AG08395 (cell line): ENCODE results near the gene ZBTB48.

ENCODE experiments used
- DNase-seq: peaks from one replicate; pipeline ENCODE4 v3.0.0; 2012; ENCODE audit warnings: mixed read lengths, low spot score

Gene ZBTB48

DNA sequence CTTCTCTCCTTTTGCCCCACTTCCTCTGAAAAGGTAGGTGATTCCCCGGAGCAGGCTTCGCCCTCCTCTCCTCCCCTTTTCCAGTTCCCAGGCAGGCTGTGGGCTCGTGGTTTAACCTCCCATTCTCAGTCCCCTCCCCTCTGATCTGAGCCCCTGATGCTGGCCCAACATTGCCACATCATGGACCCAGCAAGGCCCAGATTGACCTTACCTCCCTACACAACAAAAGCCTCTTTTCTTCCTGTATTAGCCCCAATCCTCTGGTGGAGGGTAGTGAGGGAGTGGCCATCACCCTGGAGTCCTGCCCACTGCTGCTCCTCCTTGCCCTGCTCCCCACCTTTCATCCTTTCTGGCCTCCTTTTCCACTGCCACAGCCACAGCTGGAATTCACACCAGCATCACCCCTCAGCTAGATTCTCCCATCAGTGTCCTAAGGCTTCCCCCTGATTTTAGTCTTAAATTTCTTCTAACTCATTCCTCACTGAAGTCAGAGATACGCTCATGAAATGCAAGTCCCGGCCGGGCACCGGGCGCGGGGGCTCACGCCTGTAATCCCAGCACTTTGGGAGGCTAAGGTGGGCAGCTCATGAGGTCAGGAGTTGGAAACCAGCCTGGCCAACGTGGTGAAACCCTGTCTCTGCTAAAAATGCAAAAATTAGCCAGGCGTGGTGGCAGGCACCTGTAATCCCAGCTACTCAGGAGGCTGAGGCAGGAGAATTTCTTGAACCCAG, 7.0 kb upstream of the ZBTB48 start:
- DNase-seq: no peak

DNA sequence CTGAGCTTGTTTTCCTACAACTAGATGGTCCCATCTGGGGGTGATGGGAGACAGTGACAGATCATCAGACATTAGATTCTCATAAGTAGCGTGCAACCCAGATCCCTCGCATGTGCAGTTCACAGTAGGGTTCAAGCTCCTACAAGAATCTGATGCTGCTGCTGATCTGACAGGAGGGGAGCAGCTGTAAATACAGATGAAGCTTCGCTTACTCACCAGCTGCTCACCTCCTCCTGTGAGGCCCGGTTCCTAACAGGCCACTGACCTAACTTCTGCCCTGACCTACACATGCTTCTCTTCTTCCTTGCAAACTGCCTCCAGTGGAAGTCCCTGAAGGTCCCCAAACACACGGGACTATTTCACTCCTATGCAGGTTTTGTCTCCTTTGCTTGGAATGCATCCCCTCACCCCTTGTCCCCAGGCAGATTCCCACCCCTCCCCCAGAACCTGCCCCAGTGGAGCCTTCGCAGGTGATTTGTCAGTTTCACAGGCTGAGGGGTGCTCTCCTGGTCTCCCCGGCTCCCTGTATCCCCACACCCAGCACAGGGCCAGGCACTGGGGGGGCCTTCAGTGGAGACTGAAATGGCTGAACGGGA, 5.7 kb upstream of the ZBTB48 start:
- DNase-seq: no peak

DNA sequence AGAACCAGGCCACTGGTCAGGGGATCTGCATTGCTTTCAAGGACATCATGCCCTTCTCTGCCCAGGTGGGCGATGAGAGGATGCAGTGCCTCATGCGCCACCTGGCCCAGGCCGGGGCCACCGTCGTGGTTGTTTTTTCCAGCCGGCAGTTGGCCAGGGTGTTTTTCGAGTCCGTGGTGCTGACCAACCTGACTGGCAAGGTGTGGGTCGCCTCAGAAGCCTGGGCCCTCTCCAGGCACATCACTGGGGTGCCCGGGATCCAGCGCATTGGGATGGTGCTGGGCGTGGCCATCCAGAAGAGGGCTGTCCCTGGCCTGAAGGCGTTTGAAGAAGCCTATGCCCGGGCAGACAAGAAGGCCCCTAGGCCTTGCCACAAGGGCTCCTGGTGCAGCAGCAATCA, 5.0 kb upstream of the ZBTB48 start:
- DNase-seq: no peak

DNA sequence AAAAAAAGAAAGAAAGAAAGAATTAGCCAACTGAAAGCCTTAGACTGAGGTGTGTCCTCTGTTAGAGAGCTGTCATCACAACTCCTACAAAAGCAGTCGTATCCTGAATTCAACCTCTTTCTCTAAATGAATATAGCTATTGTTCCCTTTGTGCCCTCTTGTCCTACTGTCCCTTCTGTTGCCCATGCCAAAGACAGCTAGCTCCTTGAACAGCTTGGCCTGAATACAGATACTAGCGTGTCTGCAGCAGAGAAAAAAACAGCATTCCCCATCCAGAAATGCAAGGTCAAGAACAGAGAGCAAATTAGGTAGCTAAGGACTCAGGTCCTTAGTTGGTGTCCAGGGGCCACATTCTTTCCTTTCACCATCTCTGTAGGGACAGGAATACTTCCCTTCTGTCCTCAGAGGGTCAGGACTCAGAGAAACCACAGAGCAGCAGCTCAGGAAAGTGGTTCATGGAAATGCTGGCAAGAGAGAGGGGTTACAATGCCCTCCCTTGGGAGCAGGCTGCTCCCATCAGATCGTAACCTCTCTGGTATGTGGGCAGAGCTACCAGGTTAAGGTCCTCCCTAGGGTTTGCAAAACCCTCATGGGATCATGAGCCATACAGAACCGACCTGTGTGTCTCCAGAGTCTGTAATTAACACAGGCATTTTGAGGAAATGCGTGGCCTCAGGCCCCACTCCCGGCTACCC, 1.8 kb upstream of the ZBTB48 start:
- DNase-seq: peak; percentile 46

DNA sequence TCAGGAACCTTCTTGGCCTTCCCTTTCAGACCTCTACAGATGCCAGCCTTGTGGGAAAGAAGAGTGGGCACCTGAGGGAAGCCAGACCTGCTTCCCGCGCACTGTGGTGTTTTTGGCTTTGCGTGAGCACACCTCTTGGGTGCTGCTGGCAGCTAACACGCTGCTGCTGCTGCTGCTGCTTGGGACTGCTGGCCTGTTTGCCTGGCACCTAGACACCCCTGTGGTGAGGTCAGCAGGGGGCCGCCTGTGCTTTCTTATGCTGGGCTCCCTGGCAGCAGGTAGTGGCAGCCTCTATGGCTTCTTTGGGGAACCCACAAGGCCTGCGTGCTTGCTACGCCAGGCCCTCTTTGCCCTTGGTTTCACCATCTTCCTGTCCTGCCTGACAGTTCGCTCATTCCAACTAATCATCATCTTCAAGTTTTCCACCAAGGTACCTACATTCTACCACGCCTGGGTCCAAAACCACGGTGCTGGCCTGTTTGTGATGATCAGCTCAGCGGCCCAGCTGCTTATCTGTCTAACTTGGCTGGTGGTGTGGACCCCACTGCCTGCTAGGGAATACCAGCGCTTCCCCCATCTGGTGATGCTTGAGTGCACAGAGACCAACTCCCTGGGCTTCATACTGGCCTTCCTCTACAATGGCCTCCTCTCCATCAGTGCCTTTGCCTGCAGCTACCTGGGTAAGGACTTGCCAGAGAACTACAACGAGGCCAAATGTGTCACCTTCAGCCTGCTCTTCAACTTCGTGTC, 995 bp upstream of the ZBTB48 start:
- DNase-seq: no peak

DNA sequence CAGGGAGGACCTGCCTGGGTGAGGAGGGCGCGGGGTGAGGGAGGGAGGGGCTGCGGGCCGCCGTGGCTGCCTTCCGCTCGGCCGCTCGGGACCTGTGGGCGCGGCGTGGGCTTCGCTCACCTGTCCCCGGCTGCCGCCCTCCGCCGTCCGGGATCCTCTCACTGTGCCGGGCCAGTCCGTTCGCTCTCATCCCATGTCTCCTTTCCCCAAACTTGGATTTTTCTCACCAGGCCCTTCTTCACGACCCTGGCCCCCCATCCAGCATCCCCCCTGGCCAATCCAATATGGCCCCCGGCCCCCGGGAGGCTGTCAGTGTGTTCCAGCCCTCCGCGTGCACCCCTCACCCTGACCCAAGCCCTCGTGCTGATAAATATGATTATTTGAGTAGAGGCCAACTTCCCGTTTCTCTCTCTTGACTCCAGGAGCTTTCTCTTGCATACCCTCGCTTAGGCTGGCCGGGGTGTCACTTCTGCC, 362 bp downstream of the ZBTB48 start:
- peak; percentile 11 for DNase-seq

DNA sequence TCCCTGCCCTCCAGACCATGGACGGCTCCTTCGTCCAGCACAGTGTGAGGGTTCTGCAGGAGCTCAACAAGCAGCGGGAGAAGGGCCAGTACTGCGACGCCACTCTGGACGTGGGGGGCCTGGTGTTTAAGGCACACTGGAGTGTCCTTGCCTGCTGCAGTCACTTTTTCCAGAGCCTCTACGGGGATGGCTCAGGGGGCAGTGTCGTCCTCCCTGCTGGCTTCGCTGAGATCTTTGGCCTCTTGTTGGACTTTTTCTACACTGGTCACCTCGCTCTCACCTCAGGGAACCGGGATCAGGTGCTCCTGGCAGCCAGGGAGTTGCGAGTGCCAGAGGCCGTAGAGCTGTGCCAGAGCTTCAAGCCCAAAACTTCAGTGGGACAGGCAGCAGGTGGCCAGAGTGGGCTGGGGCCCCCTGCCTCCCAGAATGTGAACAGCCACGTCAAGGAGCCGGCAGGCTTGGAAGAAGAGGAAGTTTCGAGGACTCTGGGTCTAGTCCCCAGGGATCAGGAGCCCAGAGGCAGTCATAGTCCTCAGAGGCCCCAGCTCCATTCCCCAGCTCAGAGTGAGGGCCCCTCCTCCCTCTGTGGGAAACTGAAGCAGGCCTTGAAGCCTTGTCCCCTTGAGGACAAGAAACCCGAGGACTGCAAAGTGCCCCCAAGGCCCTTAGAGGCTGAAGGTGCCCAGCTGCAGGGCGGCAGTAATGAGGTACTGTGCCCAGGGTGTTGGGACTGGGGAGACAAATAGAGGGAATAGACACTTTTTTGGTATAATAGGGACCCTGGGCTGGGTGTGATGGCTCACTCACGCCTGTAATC, 1.0 kb downstream of the ZBTB48 start:
- peak; percentile 17 for DNase-seq

DNA sequence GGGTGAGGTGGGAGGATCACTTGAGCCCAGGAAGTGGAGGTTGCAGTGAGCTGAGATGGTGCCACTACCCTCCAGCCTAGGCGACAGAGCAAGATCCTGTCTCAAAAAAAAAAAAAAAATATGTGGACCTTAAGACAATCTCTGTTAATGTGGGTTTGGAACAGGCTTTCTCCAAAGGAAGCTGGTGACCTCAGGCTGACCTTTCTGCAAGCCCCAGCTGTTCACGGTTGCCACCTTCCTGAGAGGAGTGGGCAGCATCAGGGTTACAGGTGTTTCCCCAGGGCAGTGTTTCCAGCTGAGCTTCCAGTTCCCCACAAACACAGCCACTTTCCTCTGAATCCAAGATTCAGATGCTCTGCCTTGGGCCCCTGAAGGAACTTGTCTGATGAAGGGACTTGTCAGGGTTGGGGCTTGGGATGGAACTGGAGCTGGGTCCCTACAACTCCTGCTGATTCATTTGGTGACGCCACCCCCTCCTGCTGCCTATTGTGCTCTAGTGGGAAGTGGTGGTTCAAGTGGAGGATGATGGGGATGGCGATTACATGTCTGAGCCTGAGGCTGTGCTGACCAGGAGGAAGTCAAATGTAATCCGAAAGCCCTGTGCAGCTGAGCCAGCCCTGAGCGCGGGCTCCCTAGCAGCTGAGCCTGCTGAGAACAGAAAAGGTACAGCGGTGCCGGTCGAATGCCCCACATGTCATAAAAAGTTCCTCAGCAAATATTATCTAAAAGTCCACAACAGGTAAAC, 1.9 kb downstream of the ZBTB48 start:
- DNase-seq: no peak

DNA sequence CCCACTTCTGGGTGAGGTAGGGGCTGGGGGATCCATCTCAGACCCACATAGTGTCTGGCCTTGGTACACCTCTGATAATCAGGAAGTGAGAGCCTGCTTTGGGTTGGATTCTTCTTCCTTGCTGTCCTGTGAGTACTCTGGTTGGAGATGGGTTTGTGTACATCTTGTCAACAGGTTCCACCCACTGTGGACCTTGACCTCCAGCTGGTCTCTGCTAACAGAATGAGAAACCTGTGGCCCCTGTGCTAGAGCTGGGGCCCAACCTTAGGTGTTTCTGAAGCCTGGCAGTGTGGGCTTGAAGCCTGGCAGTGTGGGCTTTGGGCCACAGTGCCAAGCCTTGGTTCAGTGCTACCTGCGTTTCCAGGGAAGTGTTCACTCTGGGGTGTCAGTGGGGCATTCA, 2.6 kb downstream of the ZBTB48 start:
- DNase-seq: no peak

DNA sequence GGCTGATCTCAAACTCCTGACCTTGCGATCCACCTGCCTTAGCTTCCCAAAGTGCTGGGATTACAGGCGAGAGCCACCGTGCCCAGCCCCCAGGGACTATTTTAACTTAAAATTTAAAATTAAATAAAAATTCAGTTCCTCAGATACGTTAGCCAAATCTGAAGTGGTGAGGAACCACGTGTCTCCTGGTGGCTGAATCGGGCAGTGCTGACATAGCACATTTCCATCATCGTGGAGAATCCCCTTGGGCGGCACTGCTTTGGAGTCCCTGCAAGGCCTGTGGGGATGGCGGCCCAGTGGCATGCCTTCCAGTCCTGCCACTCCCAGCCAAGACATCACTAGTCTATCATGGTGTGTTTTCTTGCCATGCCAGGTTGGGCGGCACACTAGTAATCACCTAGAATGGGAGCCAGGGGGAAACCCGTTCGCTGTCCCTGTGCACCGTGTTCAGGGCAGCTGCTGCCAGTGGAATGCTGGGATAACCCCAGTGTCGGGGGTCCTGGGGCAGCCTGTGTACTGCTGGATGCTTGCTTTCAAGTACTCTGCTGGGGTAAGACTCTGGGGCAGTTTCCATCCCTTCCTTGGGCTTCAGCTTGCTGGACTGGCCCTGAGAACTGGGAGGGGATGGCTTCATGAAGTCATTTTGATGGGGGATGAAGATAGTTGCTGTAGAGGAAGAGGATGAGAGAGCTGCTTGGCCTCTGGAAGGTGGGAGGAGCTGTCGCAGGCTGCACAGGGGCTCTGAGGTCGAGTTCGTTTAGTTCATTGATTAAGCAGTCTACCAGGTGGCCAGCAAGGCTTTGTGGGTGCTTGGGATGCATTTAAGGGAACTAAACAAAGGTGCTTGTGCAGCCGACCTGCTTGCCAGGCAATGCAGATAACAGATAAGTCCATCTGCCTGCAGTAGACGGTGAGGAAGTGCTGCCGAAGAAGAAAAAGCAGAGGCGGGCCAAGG, 4.6 kb downstream of the ZBTB48 start:
- DNase-seq: no peak

DNA sequence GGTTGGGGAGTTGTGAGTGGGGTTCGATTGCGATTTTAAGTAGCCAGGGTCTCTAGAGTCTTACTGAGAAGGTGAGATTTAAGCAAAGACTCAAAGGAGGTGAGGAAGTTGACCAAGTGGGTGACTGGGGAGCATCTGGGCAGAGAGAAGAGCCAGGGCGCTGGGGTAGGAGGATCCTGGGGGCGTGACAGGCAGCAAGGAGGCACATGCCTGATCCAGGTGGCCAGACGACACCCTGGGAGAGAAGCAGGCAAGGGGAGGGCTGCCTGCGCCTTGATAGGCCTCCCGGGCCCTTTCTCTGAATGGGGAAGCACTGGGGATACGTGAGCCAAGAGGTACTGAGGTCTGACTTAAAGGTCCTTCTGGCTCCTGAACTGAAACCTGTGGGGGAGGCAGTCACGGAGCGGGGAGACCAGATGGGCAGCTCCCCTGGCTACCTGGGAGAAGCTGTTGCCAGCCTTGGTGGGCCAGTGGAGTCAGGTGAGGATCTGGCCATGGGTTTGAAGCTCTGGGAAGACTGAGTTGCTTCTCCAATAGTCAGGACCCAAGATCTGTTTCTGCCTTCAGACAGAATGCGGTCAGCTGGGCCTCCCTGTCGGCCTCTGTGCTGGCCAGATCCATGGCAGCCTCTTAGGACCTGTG, 5.4 kb downstream of the ZBTB48 start:
- DNase-seq: no peak

DNA sequence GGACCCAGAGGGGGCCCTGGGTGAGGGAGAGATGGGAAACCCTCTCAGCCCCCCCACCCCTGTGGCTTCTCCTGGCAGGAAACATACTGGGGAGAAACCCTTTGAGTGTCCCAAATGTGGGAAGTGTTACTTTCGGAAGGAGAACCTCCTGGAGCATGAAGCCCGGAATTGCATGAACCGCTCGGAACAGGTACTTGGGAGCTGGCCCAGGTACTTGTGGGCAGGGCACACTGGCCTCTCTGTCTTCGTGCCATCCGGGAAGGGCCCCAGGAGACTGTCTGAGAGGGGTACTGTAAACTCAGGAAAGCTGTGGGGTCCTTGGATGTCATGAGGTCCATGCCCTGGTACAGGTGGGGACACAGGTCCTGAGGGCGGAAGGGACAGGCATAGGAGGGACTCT, 6.0 kb downstream of the ZBTB48 start:
- no peak for DNase-seq

DNA sequence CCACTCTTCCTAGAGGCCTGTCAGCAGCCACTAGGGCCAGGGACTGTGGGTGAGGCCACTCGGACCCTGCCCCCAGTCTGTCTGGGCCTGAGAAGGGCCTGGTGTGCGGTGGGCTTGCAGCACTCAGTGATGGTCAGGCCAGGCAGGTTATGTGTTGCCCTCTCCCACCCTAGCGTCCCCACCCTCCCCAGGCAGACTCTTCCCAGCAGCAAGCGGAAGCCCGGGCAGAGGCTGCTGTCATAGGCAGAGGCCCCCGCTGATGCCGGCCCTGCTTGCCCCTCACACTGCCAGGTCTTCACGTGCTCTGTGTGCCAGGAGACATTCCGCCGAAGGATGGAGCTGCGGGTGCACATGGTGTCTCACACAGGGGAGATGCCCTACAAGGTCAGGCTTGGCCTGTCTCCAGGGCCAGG, 6.6 kb downstream of the ZBTB48 start:
- no peak for DNase-seq

DNA sequence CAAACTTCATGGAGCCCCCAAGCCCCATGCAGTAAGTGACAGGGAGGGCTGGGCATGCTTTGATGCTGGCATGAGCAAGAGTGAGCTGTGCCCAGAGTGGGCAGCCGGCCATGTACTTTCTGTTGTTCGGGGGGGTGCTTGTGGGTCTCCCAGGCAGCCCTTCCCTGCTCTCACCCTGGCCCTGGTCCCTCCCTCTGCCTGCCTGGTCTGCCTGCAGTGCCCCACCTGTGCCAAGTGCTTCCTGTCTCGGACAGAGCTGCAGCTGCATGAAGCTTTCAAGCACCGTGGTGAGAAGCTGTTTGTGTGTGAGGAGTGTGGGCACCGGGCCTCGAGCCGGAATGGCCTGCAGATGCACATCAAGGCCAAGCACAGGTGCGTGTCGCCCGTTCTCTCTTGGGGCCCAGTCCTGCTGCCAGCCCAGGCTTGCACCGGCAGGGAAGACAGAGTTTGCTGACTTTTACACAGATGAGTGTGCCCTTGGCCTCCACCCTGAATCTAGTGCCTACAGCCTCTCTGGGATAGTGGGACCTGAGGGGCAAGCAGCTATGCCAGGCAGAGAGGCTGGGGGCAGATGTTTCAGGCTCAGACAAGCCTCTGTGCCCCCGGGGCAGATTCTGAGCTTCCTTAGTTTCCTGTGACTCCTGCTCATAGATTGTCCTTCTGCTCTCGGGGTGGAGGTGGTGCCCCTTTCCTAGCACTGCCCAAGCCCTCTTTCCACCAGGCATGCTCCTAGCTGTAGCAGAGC, 7.6 kb downstream of the ZBTB48 start:
- no peak for DNase-seq

DNA sequence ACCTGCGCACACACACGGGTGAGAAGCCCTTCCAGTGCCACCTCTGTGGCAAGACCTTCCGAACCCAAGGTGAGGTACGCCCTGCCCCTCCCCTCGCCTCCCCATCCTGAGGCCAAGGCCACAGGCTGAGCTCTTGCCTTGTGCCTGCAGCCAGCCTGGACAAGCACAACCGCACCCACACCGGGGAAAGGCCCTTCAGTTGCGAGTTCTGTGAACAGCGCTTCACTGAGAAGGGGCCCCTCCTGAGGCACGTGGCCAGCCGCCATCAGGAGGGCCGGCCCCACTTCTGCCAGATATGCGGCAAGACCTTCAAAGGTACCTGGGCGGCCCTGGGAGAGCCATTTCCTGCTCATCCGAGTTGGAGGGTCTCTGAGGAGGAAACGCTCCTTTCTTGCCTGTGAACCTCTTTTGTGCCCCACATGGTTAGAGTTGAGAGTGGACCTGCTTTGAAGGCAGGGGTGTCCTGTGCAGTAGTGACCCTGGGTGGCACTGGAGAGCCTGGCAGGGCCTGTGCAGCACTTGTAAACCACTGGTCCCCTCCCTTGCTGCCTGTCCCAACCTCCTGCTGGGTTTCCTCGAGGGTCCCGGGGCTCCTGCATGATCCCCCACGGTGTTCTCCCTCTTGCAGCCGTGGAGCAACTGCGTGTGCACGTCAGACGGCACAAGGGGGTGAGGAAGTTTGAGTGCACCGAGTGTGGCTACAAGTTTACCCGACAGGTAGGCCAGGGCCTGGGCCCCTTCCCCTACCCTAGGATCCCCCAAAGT, 8.5 kb downstream of the ZBTB48 start:
- no peak for DNase-seq

DNA sequence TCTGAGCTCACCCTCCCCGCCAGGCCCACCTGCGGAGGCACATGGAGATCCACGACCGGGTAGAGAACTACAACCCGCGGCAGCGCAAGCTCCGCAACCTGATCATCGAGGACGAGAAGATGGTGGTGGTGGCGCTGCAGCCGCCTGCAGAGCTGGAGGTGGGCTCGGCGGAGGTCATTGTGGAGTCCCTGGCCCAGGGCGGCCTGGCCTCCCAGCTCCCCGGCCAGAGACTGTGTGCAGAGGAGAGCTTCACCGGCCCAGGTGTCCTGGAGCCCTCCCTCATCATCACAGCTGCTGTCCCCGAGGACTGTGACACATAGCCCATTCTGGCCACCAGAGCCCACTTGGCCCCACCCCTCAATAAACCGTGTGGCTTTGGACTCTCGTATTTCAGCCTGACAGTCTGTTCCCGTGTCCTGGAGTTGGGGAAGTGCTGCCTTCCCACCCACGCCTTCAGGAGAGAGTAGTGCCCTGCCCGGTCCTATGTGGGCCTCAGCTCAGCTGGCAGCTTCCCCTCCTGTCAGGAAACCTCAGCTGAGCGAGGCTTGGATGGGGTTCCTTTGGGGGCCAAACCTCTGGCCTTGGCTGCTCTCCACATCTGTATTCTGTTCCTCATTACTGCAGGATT, 9.2 kb downstream of the ZBTB48 start:
- DNase-seq: peak; percentile 12

DNA sequence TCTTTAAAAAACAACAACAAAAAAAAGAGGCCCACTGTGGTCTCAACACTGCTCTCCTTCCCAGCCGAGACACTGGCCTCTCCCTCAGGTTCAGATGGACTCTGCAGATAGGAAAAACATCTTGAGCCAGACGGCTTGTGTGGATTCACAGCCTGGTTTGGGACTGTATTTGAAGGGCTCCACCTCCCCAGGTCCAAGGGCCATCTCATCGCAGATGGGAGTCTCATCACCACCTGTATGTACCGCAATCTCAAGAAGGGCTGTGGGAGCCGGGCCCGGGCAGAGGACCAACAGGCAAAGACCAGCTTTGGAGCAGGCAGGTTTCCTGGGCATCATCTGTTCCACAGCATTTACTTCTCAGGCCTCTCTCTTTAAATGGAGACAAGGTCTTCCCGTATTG, 10.3 kb downstream of the ZBTB48 start:
- DNase-seq: no peak
